Stimulated activated CD8-positive, alpha-beta memory T cell treated with anti-CD3 and anti-CD28 coated beads, Interleukin-12 subunit alpha, Interleukin-12 subunit beta, amount 100 ng/mL, for 24 hours (primary cell): ENCODE results near the gene YIPF3.
"Not testable (repeated sequence)": the region's sequence is repeated elsewhere in the genome, so short reads cannot be mapped to it uniquely, and the experiment has no call there.

ENCODE experiments used
- DNase-seq: peaks from one replicate; pipeline ENCODE4 v3.0.0-alpha.2; 2020; ENCODE audit errors: extremely low read depth

Gene YIPF3

GRCh38 chr6:43509984-43510826 lies 6.5 kb downstream of the YIPF3 start, which contains the start of gene LRRC73:
LRRC73 (minus strand) TSS chr6:43510346; CDS start chr6:43509785, 561 bp downstream.
- peak; percentile 49 for DNase-seq

- DNase-seq = no peak
These were observed 7.4 kb downstream of the YIPF3 start for GRCh38 chr6:43509142-43509983.

GRCh38 chr6:43508481-43509141 lies 8.1 kb downstream of the YIPF3 start:
- no peak for DNase-seq

- DNase-seq = peak; percentile 51
These were observed 9.9 kb downstream of the YIPF3 start for GRCh38 chr6:43506667-43507471.

- DNase-seq = no peak
These were observed 10.6 kb downstream of the YIPF3 start for GRCh38 chr6:43506171-43506570.

GRCh38 chr6:43505718-43506117 lies 11.0 kb downstream of the YIPF3 start:
- DNase-seq = no peak

GRCh38 chr6:43504756-43505593 lies 11.8 kb downstream of the YIPF3 start:
- no peak for DNase-seq

- no peak for DNase-seq
These were observed 13.3 kb downstream of the YIPF3 start for GRCh38 chr6:43503443-43503842.

- DNase-seq = no peak
These were observed 14.1 kb downstream of the YIPF3 start for GRCh38 chr6:43502666-43503065.

- no peak for DNase-seq
These were observed 15.8 kb downstream of the YIPF3 start for GRCh38 chr6:43500921-43501320.

- DNase-seq = no peak
These were observed 17.5 kb downstream of the YIPF3 start for GRCh38 chr6:43499028-43499815.

GRCh38 chr6:43498291-43498690 lies 18.4 kb downstream of the YIPF3 start:
- not testable (repeated sequence) for DNase-seq

GRCh38 chr6:43497689-43498088 lies 19.0 kb downstream of the YIPF3 start:
- DNase-seq = no peak

GRCh38 chr6:43497129-43497396 lies 19.7 kb downstream of the YIPF3 start:
- DNase-seq = no peak

- DNase-seq = no peak
These were observed 20.2 kb downstream of the YIPF3 start for GRCh38 chr6:43496370-43497128.

- DNase-seq = no peak
These were observed 21.3 kb downstream of the YIPF3 start for GRCh38 chr6:43495409-43495941.

- no peak for DNase-seq
These were observed 22.0 kb downstream of the YIPF3 start for GRCh38 chr6:43494766-43495165.

GRCh38 chr6:43494321-43494720 lies 22.4 kb downstream of the YIPF3 start:
- DNase-seq = no peak

GRCh38 chr6:43493833-43494232 lies 22.9 kb downstream of the YIPF3 start:
- DNase-seq = no peak
